DND-41 (cell line): ENCODE results near the gene NFIB.

ENCODE experiments used
- CTCF ChIP-seq: IDR thresholded peaks from 2 replicates; pipeline ENCODE4 v1.5.1; 2012; ENCODE audit warnings: borderline replicate concordance, low read length, moderate library complexity, mild to moderate bottlenecking; ENCODE audit not compliant: poor library complexity, severe bottlenecking; ENCODE audit errors: extremely low read depth
- EZH2 ChIP-seq: IDR thresholded peaks from 3 replicates; pipeline ENCODE4 v1.6.1; 2012; ENCODE audit warnings: borderline replicate concordance, low read depth, mild to moderate bottlenecking, moderate library complexity, low read length, inconsistent platforms; ENCODE audit not compliant: severe bottlenecking

GRCh38 chr9:14311171-14311949 lies 2.6 kb downstream of the NFIB start:
- TF ChIP-seq CTCF, result no peak
- no peak for TF ChIP-seq EZH2
